PFSK-1 (cell line): ENCODE results near the gene ELOVL2.

Experiments
- FOXP2 ChIP-seq: optimal IDR thresholded peaks from 2 replicates; pipeline ENCODE3; 2011; ENCODE audit warnings: borderline replicate concordance, control low read depth, inconsistent platforms; ENCODE audit not compliant: insufficient read depth; ENCODE audit errors: extremely low read length, extremely low read depth
- POLR2AphosphoS5 ChIP-seq: IDR thresholded peaks from 2 replicates; pipeline ENCODE4 v1.6.1; 2012; ENCODE audit warnings: low read depth, mild to moderate bottlenecking, control low read depth, low read length, moderate library complexity
- REST ChIP-seq, 2 experiments: IDR thresholded peaks; 2 replicates each; pipeline versions ENCODE4 v1.6.1 to v1.8.0; 2011 to 2012; ENCODE audit warnings: low read depth in 2 of 2, low read length in 2 of 2, control low read depth in 1 of 2, inconsistent platforms in 1 of 2, mild to moderate bottlenecking in 1 of 2, moderate library complexity in 1 of 2; ENCODE audit not compliant: insufficient read depth in 1 of 2
- SIN3A ChIP-seq: IDR thresholded peaks from 2 replicates; pipeline ENCODE4 v1.6.1; 2012; ENCODE audit warnings: mild to moderate bottlenecking, low read length, moderate library complexity, borderline replicate concordance; ENCODE audit not compliant: insufficient read depth
- TAF1 ChIP-seq: IDR thresholded peaks from 2 replicates; pipeline ENCODE4 v1.6.1; 2012; ENCODE audit warnings: low read length, control low read depth, borderline replicate concordance; ENCODE audit not compliant: insufficient read depth

ELOVL2 gene

DNA sequence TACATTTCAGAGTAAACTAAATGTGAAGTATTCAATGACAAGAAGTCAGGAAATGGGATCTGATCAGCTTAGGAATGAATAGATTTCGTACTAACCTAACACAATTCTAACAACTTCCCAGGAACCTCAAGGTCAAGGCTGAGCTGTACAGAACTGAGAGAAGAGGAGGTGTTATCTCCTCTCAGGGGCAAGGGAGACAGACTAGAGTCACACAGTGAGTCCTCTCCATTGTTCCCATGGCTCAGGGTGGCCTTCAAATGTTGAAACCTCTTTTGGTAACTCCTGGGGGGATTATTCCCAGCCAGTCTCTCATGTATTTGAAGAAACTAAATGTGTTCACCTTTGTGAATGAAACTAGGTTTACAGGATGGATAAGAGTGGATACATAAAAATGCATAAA is 27.7 kb downstream of the ELOVL2 start:
- TF ChIP-seq FOXP2: no peak
- no peak for TF ChIP-seq POLR2AphosphoS5
- no peak for TF ChIP-seq TAF1
- no peak for TF ChIP-seq REST (IDR thresholded peaks at IDR 0.05; ENCODE audit: insufficient read depth in 1 of 2, low read depth in 2 of 2, low read length in 2 of 2)
- no peak for TF ChIP-seq SIN3A

DNA sequence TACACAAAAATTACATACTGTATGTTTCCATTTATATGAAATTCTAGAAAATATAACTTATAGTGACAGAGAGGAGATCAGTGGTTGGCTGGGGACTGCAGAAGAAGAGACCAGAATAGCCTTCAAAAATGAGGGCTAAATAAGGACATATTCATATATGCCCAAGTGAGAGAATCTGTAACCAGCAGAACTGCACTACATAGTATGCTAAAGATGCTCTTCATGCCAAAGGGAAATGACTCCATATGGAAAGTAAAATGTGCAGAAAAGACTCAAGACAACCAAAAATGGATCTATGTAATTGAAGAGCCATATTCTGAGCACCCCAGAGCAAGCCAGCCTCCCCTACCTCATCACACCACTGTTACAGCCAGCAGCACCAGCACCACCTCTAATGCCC is 29.0 kb downstream of the ELOVL2 start:
- TF ChIP-seq FOXP2 (no peak), REST (IDR thresholded peaks at IDR 0.05; ENCODE audit: insufficient read depth in 1 of 2, low read depth in 2 of 2, low read length in 2 of 2) (no peak), SIN3A (no peak), TAF1 (no peak), POLR2AphosphoS5 (no peak)

DNA sequence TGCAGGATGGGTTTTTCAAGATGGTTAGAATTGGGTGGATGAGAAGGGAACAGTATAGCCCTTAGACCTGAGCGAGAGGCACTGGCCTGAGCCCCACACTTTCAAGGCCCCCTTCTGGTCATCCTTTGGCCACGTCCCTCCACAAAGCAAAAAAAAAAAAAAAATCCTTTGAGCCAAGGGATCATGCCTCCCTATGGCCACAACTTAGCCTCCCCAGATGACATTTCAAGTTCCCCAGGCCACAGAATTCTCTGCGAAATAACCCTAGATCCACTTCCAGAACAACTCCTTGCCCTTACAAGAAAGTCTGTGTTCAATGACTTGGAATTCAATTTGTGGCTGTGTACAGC is 30.4 kb downstream of the ELOVL2 start:
- TF ChIP-seq TAF1: no peak
- TF ChIP-seq REST (IDR thresholded peaks at IDR 0.05; ENCODE audit: insufficient read depth in 1 of 2, low read depth in 2 of 2, low read length in 2 of 2): no peak
- no peak for TF ChIP-seq FOXP2
- no peak for TF ChIP-seq SIN3A

DNA sequence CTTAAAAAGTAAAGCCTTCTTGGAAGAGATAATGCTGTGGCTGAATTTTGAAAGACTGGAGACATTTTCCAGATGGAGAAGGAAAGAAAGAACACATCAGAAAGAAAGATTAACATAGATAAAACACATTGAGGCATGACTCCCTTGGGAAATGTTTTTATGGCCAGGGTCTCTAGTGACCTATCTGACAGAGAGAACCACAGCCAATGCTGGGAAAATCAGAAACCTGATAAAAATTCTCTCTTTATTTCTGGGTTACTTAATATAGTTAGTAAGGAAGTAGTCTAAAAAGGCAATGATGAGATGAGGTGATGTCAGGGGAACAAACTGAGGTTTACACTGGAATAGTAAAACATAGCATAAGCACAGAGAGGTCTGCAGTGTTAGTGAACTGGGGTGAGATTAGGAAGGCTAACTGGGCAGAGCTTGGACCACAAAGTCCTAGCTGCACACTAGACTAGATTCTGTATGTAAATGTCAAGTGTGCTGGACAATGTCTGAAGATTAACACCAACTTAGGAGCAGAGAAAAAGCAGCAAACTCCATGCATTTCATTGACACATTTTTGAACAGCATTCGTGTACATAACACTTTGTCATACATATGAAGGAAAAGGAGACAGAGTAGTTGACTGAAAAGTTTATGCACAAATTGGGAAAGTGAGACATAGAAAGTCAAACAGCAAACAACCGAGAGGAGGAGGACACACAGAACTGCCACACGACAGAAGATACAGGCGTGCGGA is 31.0 kb downstream of the ELOVL2 start:
- TF ChIP-seq SIN3A (no peak), TAF1 (no peak), POLR2AphosphoS5 (no peak), REST (IDR thresholded peaks at IDR 0.05; ENCODE audit: insufficient read depth in 1 of 2, low read depth in 2 of 2, low read length in 2 of 2) (no peak), FOXP2 (no peak)

DNA sequence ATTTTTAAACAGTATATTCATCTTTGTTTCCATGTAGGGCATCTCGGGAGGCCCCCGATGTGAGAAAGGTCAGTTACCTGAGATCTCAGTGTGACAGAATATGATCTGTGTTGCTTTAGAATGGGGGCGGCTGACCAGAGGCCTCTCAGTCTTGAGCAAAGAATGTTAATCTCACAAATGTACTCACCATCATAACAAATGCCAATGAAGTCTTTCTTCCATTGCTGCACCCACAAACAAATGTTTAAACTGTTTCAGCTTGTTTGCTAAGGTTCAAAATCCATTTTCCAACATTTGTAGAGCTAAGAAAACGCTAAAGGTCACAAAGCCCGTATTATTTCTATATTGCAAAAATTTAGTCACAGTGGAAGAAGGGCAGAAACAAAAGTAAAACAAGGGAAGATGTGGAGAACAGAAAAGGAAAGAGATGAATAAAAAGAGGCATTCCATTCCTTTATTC is 31.8 kb downstream of the ELOVL2 start:
- no peak for TF ChIP-seq FOXP2
- no peak for TF ChIP-seq TAF1
- no peak for TF ChIP-seq SIN3A
- no peak for TF ChIP-seq REST (IDR thresholded peaks at IDR 0.05; ENCODE audit: insufficient read depth in 1 of 2, low read depth in 2 of 2, low read length in 2 of 2)
- TF ChIP-seq POLR2AphosphoS5: no peak
